DMS53 treated with DMSO at 0.1 percent for 48 hours (cell line): ENCODE results near the gene SMARCC1.

Experiments
- DNase-seq: peaks from one replicate; lab custom pipeline; 2025; ENCODE audit not compliant: unreplicated experiment; lab: John Stamatoyannopoulos, UW

SMARCC1 gene

GRCh38 chr3:47590216-47590615, 191.5 kb downstream of the SMARCC1 start:
- no peak for DNase-seq

GRCh38 chr3:47588587-47588986, 193.1 kb downstream of the SMARCC1 start:
- no peak for DNase-seq

- no peak for DNase-seq
Observed at GRCh38 chr3:47588053-47588452, 193.6 kb downstream of the SMARCC1 start.

- no peak for DNase-seq
Observed at GRCh38 chr3:47586746-47587145, 194.9 kb downstream of the SMARCC1 start.

- no peak for DNase-seq
Observed at GRCh38 chr3:47583320-47584075, 198.2 kb downstream of the SMARCC1 start.

GRCh38 chr3:47581835-47582234, 199.9 kb downstream of the SMARCC1 start:
- no peak for DNase-seq

GRCh38 chr3:47581422-47581821, 200.3 kb downstream of the SMARCC1 start:
- no peak for DNase-seq

GRCh38 chr3:47580481-47580880, 201.2 kb downstream of the SMARCC1 start:
- DNase-seq: no peak

- no peak for DNase-seq
Observed at GRCh38 chr3:47579875-47580274, 201.8 kb downstream of the SMARCC1 start.

- no peak for DNase-seq
Observed at GRCh38 chr3:47578691-47579632, 202.7 kb downstream of the SMARCC1 start, which contains the start of gene CSPG5. CSPG5 (minus strand) TSS chr3:47578865; CDS start chr3:47578693, 172 bp downstream.

GRCh38 chr3:47578119-47578632, 203.5 kb downstream of the SMARCC1 start:
- no peak for DNase-seq

- no peak for DNase-seq
Observed at GRCh38 chr3:47577583-47578118, 204.0 kb downstream of the SMARCC1 start.

GRCh38 chr3:47573190-47574172, 208.2 kb downstream of the SMARCC1 start:
- no peak for DNase-seq

GRCh38 chr3:47571391-47572175, 210.1 kb downstream of the SMARCC1 start:
- DNase-seq: no peak

GRCh38 chr3:47568901-47569300, 212.8 kb downstream of the SMARCC1 start:
- DNase-seq: no peak

- no peak for DNase-seq
Observed at GRCh38 chr3:47567149-47567548, 214.5 kb downstream of the SMARCC1 start.

GRCh38 chr3:47566667-47567066, 215.0 kb downstream of the SMARCC1 start:
- no peak for DNase-seq

GRCh38 chr3:47565734-47566550, 215.8 kb downstream of the SMARCC1 start:
- DNase-seq: no peak

- DNase-seq: no peak
Observed at GRCh38 chr3:47556351-47556750, 225.3 kb downstream of the SMARCC1 start.
